ENCODE results near the gene ZC3H6. TPM values are rescaled to one million over a fixed set of nuclear protein-coding genes. Genes with fewer than 3 reads are reported as not detected.

The ZC3H6 gene
- total RNA-seq, 4 donors from 2014 or later: 5.0 to 19.8 (median 7.3) TPM

- H3K27me3 ChIP-seq: no peaks in the 10 kb centered on the region
- H3K4me3 ChIP-seq: no peak overlapping the region
- H3K27ac ChIP-seq: no peak overlapping the region
- peaks cover 0 to 6% (median 2%) of the 10 kb centered on the region in 4 donors for H3K4me1 ChIP-seq
- no peaks in the 10 kb centered on the region for H3K9me3 ChIP-seq
- no peaks in the 10 kb centered on the region for H3K36me3 ChIP-seq
- TF ChIP-seq POLR2A (IDR thresholded peaks at IDR 0.05): no peak
- TF ChIP-seq CTCF (IDR thresholded peaks at IDR 0.05): no peak
- no peak for DNase-seq
Measured at GRCh38 chr2:112255875-112256274, 19.5 kb upstream of the ZC3H6 start.

GRCh38 chr2:112256654-112257053 is 18.7 kb upstream of the ZC3H6 start:
- H3K27me3 ChIP-seq: no peaks in the 10 kb centered on the region
- DNase-seq: no peak
- H3K36me3 ChIP-seq: no peaks in the 10 kb centered on the region
- H3K4me1 ChIP-seq: peaks cover 0 to 6% (median 2%) of the 10 kb centered on the region in 4 donors
- no peaks in the 10 kb centered on the region for H3K9me3 ChIP-seq
- H3K4me3 ChIP-seq: no peak overlapping the region
- H3K27ac ChIP-seq: no peak overlapping the region
- no peak for TF ChIP-seq POLR2A (IDR thresholded peaks at IDR 0.05)
- TF ChIP-seq CTCF (IDR thresholded peaks at IDR 0.05): no peak

- Histone ChIP-seq H3K27me3 (no peaks in the 10 kb centered on the region), H3K36me3 (no peaks in the 10 kb centered on the region), H3K4me1 (peaks cover 0 to 6% (median 2%) of the 10 kb centered on the region in 4 donors), H3K4me3 (no peak overlapping the region), H3K9me3 (no peaks in the 10 kb centered on the region), H3K27ac (no peak overlapping the region)
- no peak for DNase-seq
- no peak for TF ChIP-seq POLR2A (IDR thresholded peaks at IDR 0.05)
- TF ChIP-seq CTCF (IDR thresholded peaks at IDR 0.05): no peak
Measured at GRCh38 chr2:112257575-112257974, 17.8 kb upstream of the ZC3H6 start.

GRCh38 chr2:112259509-112260294 is 15.7 kb upstream of the ZC3H6 start:
- Histone ChIP-seq H3K4me3 (no peak overlapping the region), H3K27ac (no peak overlapping the region)
- TF ChIP-seq POLR2A (IDR thresholded peaks at IDR 0.05) (no peak), CTCF (IDR thresholded peaks at IDR 0.05) (peak; percentile 86 to 93 (median 90))

GRCh38 chr2:112260295-112260625 is 15.1 kb upstream of the ZC3H6 start:
- no peak overlapping the region for H3K4me3 ChIP-seq
- H3K27me3 ChIP-seq: no peaks in the 10 kb centered on the region
- H3K9me3 ChIP-seq: no peaks in the 10 kb centered on the region
- no peak overlapping the region for H3K27ac ChIP-seq
- peaks cover 0 to 6% (median 2%) of the 10 kb centered on the region in 4 donors for H3K4me1 ChIP-seq
- TF ChIP-seq CTCF (IDR thresholded peaks at IDR 0.05) (no peak), POLR2A (IDR thresholded peaks at IDR 0.05) (no peak)
- no peaks in the 10 kb centered on the region for H3K36me3 ChIP-seq
- DNase-seq: no peak

More at GRCh38 chr2:112259509-112260294, 15.7 kb upstream of the ZC3H6 start:
- peak; percentile 76 to 93 (median 79) for DNase-seq
- Histone ChIP-seq H3K4me1 (peaks cover 0 to 6% (median 2%) of the 10 kb centered on the region in 4 donors), H3K36me3 (no peaks in the 10 kb centered on the region), H3K27me3 (no peaks in the 10 kb centered on the region), H3K9me3 (no peaks in the 10 kb centered on the region)
